GM19324 (cell line): ENCODE results near the gene SLC35B2.

Source experiments
- ATAC-seq: cut with Tn5 transposase; IDR thresholded peaks from one replicate; pipeline ENCODE4 v1.9.1; 2021; ENCODE audit warnings: mild to moderate bottlenecking, moderate library complexity; ENCODE audit not compliant: unreplicated experiment, low FRiP score

The SLC35B2 gene

DNA sequence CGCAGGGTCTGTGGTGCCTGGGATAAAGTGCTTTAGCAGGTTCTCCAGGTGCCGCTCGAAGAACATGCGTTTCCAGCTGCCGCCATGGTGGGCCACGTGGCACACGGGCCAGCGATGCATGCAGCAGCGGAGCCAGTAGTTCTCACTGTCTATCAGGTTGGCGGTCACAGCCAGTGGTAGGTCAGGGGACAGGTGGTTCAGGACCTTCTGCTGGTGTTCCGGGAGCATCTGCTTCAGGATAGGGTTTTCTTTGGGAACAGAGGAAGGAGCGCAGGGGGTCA lies 28.9 kb upstream of the SLC35B2 start:
- no peak for ATAC-seq

DNA sequence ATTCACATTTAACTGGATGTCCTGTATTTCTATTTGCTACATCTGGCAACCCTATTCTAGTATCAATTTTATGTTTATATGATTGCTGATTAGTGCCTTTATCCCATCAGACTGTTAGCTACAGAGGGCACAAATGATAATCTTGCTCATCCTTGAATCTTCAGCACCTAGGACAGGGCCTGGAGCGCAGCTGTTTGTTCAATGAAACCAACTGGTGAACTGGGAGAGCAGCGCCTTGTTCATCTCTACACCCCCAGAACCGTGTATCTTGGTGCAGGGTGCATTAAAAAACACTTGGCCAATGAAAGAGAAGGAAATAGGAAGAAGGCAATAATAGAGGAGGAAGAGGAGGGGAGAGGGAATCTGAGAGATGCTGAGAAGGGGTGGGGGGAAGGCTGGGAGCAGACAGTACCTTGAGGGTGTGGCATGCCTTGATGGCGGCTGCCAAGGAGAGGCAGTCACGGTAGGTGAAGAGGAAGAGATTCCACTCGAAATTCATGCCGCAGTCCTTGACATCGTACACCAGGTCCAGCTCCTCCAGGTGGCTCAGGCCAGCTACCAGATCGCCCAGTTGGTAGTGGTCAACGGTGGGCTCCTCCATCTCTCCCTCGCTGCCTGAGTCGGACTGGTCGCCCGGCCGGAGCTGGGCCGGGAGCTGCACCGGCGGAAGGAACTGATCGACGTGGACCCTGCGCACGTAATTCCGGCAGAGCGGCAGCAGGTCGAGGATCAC lies 28.4 kb upstream of the SLC35B2 start:
- ATAC-seq, result no peak

DNA sequence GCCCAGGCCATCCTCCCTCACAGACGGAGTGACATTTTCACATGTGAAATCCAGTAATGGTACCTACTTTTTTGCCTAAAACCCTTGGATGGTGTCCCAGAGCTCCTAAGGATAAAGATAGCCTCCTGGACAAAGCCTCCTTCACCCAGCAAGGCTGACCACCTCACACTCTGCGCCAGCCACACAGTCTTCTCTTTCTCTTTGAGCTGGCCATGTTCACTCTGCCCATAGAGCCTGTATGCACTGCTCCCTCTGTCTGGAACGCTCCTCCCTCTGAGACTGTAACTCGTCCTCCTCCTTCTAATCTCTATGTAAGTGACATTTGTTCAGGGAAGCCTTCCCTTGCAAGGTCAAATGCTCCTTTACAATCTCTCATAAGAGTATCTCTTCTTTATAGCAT lies 27.5 kb upstream of the SLC35B2 start:
- ATAC-seq, result no peak

- no peak for ATAC-seq
These were observed 26.8 kb upstream of the SLC35B2 start for GRCh38 chr6:44284121-44284520.

DNA sequence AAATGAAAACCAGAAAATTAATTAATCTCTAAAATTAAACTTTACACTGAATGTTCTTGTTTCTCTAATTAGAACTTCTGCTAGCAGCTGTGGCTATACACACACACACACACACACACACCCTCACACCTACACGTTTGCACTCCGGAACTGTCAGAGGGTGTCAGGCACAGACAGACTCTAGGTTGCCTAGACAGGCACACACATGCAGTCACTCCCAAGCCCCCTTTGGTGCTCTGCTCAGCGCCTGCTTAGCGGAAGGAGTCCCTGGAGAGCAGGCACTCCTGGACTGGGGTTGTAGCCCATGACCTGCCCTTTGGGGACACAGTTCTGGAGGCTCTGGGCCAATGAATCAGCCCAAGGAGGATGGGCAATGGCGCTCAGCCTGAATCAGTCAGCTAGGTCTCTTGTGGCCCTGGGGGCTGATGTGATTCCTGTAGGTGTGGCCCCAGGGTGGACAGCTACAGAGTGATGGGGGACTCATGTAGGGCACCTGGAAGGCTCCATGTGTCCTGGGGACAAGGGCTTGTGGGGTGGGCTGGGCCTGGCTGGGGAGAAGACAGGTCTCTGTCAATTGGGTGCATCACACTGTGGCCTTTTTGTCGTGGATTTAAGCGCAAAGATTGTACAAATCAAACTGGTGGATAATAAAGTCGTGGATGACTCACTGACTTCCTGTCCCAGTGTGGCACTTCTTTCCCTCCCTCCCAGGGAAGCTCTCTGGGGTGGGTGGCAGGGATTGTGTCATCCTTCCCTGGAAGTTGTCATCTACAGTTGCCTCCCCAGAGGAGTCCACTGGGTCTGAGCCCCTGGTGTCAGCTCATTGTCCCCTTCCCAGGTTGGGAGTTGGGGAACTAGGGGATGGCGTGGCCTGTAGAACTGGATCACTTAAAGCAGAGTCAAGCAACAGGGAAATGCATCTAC lies 21.7 kb upstream of the SLC35B2 start:
- no peak for ATAC-seq

DNA sequence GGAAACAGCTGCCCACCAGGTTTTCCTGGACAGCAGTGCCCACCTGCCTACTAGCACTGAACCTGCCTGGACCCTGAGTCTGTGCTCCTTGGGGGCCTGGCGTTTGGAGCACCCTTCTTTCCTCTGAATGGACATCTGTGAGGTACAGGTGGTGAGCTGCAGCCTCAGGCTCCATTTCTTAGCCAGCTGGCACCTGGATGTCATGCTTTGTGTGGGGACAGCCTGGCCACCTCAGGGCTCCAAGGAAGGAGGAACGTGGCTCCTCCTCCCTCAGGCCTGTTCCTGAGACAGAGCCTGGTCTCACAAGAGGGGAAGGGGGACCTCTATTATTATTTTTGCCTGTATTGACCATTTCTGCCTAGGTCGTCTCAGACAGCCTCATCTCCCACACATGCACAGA lies 21.0 kb upstream of the SLC35B2 start:
- no peak for ATAC-seq

DNA sequence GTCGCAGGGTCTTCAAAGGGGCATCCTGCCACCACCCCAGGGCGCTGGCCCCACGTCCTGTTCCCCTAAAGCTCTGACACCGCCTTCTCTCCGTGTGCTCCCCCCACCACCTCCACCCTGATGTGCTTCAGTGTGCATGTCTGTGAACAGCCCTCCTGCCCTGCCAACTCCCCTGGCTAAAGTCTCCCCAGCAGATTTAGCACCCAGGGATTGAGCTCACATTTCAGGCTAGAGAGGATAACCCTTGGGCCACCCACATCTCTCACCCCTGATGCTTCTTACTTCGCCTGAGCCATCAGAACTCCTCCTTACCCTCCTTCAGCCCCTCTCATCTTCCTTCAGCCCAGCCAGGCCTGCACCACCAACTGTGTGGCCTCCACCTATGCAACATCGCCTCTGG lies 20.4 kb upstream of the SLC35B2 start:
- ATAC-seq, result no peak

GRCh38 chr6:44276667-44277640 lies 19.6 kb upstream of the SLC35B2 start:
- ATAC-seq, result no peak

DNA sequence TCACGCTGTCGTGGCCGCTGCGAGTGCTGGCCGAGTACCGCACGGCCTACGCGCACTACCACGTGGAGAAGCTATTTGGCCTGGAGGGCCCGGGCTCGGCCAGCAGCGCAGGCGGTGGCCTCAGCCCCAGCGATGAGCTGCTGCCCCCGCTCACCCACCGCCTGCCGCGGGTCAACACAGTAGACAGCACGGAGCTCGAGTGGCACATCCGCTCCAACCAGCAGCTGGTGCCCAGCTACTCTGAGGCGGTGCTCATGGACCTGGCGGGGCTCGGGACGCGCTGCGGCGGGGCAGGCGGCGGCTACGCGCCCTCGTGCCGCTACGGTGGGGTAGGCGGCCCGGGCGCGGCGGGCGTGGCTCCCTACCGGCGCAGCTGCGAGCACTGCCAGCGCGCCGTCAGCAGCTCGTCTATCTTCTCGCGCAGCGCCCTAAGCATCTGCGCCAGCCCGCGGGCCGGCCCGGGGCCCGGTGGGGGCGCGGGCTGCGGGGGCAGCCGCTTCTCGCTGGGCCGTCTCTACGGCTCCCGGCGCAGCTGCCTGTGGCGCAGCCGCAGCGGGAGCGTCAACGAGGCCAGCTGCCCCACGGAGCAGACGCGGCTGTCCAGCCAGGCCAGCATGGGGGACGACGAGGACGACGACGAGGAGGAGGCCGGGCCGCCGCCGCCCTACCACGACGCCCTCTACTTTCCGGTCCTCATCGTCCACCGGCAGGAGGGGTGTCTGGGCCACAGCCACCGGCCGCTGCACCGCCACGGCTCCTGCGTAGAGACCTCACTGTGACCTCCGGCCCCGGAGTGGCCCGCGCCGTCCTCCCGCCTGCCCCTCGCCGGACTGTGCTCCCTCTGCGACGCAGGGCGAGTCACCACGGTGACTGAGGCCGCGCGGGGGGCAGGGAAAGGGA lies 18.7 kb upstream of the SLC35B2 start:
- no peak for ATAC-seq

GRCh38 chr6:44275271-44275748 lies 18.0 kb upstream of the SLC35B2 start:
- no peak for ATAC-seq

- ATAC-seq, result no peak
These were observed 16.3 kb upstream of the SLC35B2 start for GRCh38 chr6:44273617-44274016.

DNA sequence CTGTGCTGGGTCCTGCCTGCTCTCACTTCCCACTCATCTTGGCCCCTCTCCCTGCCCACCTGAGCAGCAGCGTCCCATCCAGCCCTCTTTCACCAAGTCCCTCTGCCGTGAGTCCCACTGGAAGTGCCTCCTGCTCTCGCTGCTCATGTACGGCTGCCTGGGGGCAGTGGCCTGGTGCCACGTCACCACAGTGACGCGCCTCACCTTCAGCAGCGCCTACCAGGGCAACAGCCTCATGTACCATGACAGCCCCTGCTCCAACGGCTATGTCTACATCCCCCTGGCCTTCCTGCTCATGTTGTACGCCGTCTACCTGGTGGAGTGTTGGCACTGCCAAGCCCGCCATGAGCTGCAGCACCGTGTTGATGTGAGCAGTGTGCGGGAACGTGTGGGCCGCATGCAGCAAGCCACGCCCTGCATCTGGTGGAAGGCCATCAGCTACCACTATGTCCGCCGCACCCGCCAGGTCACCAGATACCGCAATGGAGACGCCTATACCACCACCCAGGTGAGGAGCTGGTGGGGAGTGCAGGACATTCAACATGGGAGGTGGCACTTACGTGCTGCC lies 15.8 kb upstream of the SLC35B2 start:
- no peak for ATAC-seq

- no peak for ATAC-seq
These were observed 15.2 kb upstream of the SLC35B2 start for GRCh38 chr6:44272529-44272928.

- no peak for ATAC-seq
These were observed 14.6 kb upstream of the SLC35B2 start for GRCh38 chr6:44271914-44272313.

- ATAC-seq, result no peak
These were observed 14.0 kb upstream of the SLC35B2 start for GRCh38 chr6:44271406-44271723.

DNA sequence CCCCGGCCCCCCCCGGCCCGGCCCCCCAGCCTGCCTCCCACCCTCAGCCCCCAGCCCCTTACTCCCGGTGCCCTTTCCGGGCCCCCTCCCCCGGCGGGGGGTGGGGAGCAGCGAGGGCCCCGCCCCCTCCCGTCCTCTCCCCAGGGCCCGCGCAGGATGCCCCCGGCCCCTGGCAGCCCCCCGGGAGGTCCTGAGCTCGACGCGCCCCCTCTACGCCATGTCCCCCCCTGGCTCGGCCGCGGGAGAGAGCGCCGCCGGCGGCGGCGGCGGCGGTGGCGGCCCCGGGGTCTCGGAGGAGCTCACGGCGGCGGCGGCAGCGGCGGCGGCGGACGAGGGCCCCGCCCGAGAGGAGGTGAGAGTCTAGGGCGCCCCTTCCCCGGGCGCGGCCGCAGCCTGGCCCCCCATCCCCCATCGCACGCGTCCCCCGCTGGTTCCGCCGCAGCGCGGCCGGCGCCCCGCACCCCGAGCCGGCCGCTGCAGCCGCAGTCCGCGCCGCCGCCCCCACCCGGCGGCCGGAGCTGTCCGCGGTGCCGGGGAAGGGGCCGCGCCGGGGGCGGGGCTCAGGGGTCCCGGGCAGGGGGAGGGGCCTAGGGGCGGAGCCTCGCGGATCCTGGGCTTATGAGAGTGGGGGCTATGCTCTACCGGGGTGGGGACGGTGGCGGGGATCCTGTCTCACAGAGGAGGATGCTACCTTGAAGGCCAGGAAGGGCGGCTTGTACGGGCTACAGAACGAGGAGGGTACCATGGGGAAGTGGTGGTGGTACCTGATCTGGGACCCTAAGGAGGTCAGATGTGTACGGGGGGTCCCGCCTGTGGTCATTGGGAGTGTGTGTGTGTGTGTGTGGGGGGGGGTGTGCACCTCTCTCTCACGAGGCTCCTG lies 13.4 kb upstream of the SLC35B2 start:
- no peak for ATAC-seq

DNA sequence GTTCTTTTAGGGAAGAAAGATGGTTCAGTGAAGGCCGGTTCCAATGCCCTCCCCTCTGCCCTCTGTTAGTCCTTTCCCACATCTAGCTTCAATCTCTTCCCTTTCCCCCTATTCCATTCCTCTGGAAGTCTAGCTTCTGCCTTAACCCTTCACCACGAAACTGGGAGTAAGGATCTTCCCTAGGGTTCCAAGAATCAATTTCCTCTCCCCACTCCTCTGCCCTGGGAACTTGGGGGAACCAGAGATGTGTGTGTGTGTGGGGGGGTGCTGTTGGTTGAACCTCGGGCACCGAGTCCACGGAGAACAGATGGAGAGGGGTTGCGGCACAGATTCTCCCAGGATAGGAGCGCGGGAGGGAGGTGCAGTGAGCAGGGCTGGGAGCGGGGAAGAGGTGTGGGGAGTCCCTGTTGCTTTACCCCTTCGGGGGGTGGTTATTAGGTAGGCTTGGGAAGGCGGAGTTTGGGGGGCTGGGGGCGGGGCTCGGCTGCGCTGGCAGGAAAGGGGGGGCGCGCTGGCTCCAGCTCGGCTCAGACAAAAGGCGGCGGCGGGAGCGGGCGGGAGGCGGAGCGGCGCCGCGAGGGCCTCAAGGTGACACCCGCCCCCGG lies 12.7 kb upstream of the SLC35B2 start, which contains the start of gene TMEM151B:
Gene TMEM151B (plus strand): TSS at position 530 of the 605 bp plus-strand sequence. CDS start 293 bp downstream, outside the sequence.
- ATAC-seq, result no peak
